Keratinocyte (primary cell): ENCODE data around the gene ASS1. TPM values are rescaled to one million over a fixed set of nuclear protein-coding genes. Genes with fewer than 3 reads are reported as not detected.

Experiments used
- DNase-seq: peaks from one replicate; pipeline ENCODE4 v3.0.0-alpha.2; 2011; ENCODE audit warnings: low read depth, missing footprints, low spot score
- FAIRE-seq: peaks from 2 replicates; lab custom pipeline; 2011; peaks lifted over from hg19 to GRCh38; lab: Jason Lieb, UNC
- H2AFZ ChIP-seq: 2 replicates; pipeline ENCODE4 v1.6.0; 2012; ENCODE audit warnings: low read length, control low read depth, inconsistent platforms; ENCODE audit not compliant: control insufficient read depth
- H3K27ac ChIP-seq: 2 replicates; pipeline ENCODE4 v1.5.1; 2011; ENCODE audit warnings: low read length; ENCODE audit not compliant: control insufficient read depth, insufficient read depth
- H3K27me3 ChIP-seq: 3 replicates; pipeline ENCODE4 v1.6.0; 2011; ENCODE audit warnings: low read length; ENCODE audit not compliant: control insufficient read depth, insufficient read depth; ENCODE audit errors: extremely low read depth
- H3K36me3 ChIP-seq, 2 experiments: 2 replicates in 1 of 2; 3 replicates in 1 of 2; pipeline ENCODE4 v1.5.1; 2011; ENCODE audit warnings: low read length in 2 of 2, mild to moderate bottlenecking in 1 of 2; ENCODE audit not compliant: control insufficient read depth in 2 of 2, insufficient read depth in 2 of 2; ENCODE audit errors: extremely low read depth in 1 of 2
- H3K4me1 ChIP-seq: 3 replicates; pipeline ENCODE4 v1.5.1; 2011; ENCODE audit warnings: low read length; ENCODE audit not compliant: control insufficient read depth, insufficient read depth; ENCODE audit errors: extremely low read depth
- H3K4me2 ChIP-seq: 3 replicates; pipeline ENCODE4 v1.6.0; 2011; ENCODE audit warnings: low read depth, low read length; ENCODE audit not compliant: control insufficient read depth, insufficient read depth; ENCODE audit errors: extremely low read depth
- H3K4me3 ChIP-seq, 3 experiments: fragments of 200-600 bp in 1 of 3; sonication (generic) in 1 of 3; 2 replicates in 2 of 3; 3 replicates in 1 of 3; pipeline ENCODE4 v1.5.1; 2011 to 2016; ENCODE audit warnings: low read length in 3 of 3, mild to moderate bottlenecking in 3 of 3, control low read depth in 2 of 3, inconsistent platforms in 1 of 3, low read depth in 1 of 3, mixed read lengths in 1 of 3, mixed run types in 1 of 3, moderate library complexity in 1 of 3; ENCODE audit not compliant: control insufficient read depth in 2 of 3, insufficient read depth in 2 of 3; ENCODE audit errors: extremely low read depth in 1 of 3
- H3K79me2 ChIP-seq: 2 replicates; pipeline ENCODE4 v1.6.0; 2012; ENCODE audit warnings: low read length; ENCODE audit not compliant: control insufficient read depth, insufficient read depth
- H3K9ac ChIP-seq: 3 replicates; pipeline ENCODE4 v1.6.0; 2011; ENCODE audit warnings: low read length; ENCODE audit not compliant: control insufficient read depth, insufficient read depth; ENCODE audit errors: extremely low read depth
- H3K9me1 ChIP-seq: 3 replicates; pipeline ENCODE4 v1.6.0; 2011; ENCODE audit warnings: low read length; ENCODE audit not compliant: control insufficient read depth, insufficient read depth; ENCODE audit errors: extremely low read depth
- H3K9me3 ChIP-seq: 2 replicates; pipeline ENCODE4 v1.5.1; 2012; ENCODE audit warnings: low read depth, low read length; ENCODE audit not compliant: control insufficient read depth
- H4K20me1 ChIP-seq: 3 replicates; pipeline ENCODE4 v1.6.0; 2011; ENCODE audit warnings: low read length; ENCODE audit not compliant: control insufficient read depth, insufficient read depth; ENCODE audit errors: extremely low read depth
- CTCF ChIP-seq, 3 experiments: IDR thresholded peaks in 1 of 3; conservative IDR thresholded peaks in 1 of 3; optimal IDR thresholded peaks in 1 of 3; 2 replicates in 2 of 3; 3 replicates in 1 of 3; pipeline versions ENCODE3 to v1.5.1; 2011; ENCODE audit warnings: low read length in 3 of 3, mild to moderate bottlenecking in 3 of 3, moderate library complexity in 2 of 3, control low read depth in 1 of 3, inconsistent platforms in 1 of 3; ENCODE audit not compliant: insufficient read depth in 2 of 3; ENCODE audit errors: extremely low read depth in 1 of 3
- EZH2 ChIP-seq: IDR thresholded peaks from one replicate; pipeline ENCODE4 v1.6.1; 2012; ENCODE audit warnings: inconsistent platforms, mild to moderate bottlenecking, low read length, moderate library complexity
- dilution Hi-C: fragments of 300-500 bp; cut with MboI; formaldehyde crosslinking; loops from one replicate; pipeline ENCODE4 v1.7.0; 2020; ENCODE audit warnings: low sequenced_read_pairs; ENCODE audit not compliant: extremely low pct_ligation_motif_present
- polyA plus RNA-seq, 5 experiments: library from polyadenylated mRNA; depleted of rRNA in 3 of 5; stranded (reverse) in 3 of 5; stranded (forward) in 1 of 5; unstranded in 1 of 5; fragments of >200 nt; gene quantifications; 1 replicate in 1 of 5; 2 replicates in 3 of 5; 3 replicates in 1 of 5; pipeline versions ENCODE4 v1.2.1 to v1.2.3, GENCODE V29; 2011 to 2012; ENCODE audit warnings: missing spikeins in 2 of 5, low read depth in 1 of 5, low replicate concordance in 1 of 5

Gene ASS1
- polyA plus RNA-seq, 1 donor (not counting 4 experiments of a cell fraction or from before 2014, with no cell fraction given): 52.4 TPM

GRCh38 chr9:130539420-130540223 lies 94.9 kb downstream of the ASS1 start:
- peak overlapping the region; percentile 8 for H2AFZ ChIP-seq
- H3K36me3 ChIP-seq: no peaks in the 10 kb centered on the region
- H3K4me2 ChIP-seq: peak overlapping the region; percentile 68
- dilution Hi-C loops: no loop called here
- no peaks in the 10 kb centered on the region for H3K9me3 ChIP-seq
- TF ChIP-seq CTCF (optimal IDR thresholded peaks at IDR 0.05 in 1 of 3, IDR thresholded peaks at IDR 0.05 in 1 of 3, conservative IDR thresholded peaks at IDR 0.05 in 1 of 3; ENCODE audit: extremely low read depth in 1 of 3, insufficient read depth in 2 of 3, low read length in 3 of 3): peak in 1 of 3 experiments; percentile 43
- no peak for TF ChIP-seq EZH2
- no peaks in the 10 kb centered on the region for H3K9me1 ChIP-seq
- peaks cover 49% of the 10 kb centered on the region for H3K4me1 ChIP-seq
- H3K9ac ChIP-seq: peak overlapping the region; percentile 14
- DNase-seq (peak; percentile 79), FAIRE-seq (peak; percentile 61)
- peak overlapping the region; percentile 57 for H3K27ac ChIP-seq
- H3K27me3 ChIP-seq: no peaks in the 10 kb centered on the region
- peak overlapping the region in 1 of 3 experiments; percentile 1 for H3K4me3 ChIP-seq
- no peaks in the 10 kb centered on the region for H3K79me2 ChIP-seq
- H4K20me1 ChIP-seq: no peaks in the 10 kb centered on the region

- Histone ChIP-seq H3K27ac (no peak overlapping the region), H3K9me3 (no peaks in the 10 kb centered on the region), H3K4me1 (peaks cover 43% of the 10 kb centered on the region), H2AFZ (no peak overlapping the region), H3K27me3 (no peaks in the 10 kb centered on the region), H3K4me3 (no peak overlapping the region), H3K4me2 (no peak overlapping the region), H3K79me2 (no peaks in the 10 kb centered on the region), H3K36me3 (no peaks in the 10 kb centered on the region), H4K20me1 (no peaks in the 10 kb centered on the region), H3K9ac (no peak overlapping the region), H3K9me1 (no peaks in the 10 kb centered on the region)
- no peak for FAIRE-seq
- DNase-seq: no peak
- TF ChIP-seq EZH2: no peak
- TF ChIP-seq CTCF (optimal IDR thresholded peaks at IDR 0.05 in 1 of 3, IDR thresholded peaks at IDR 0.05 in 1 of 3, conservative IDR thresholded peaks at IDR 0.05 in 1 of 3; ENCODE audit: extremely low read depth in 1 of 3, insufficient read depth in 2 of 3, low read length in 3 of 3): no peak
- dilution Hi-C loops: no loop called here
Observed at GRCh38 chr9:130541533-130541932, 96.8 kb downstream of the ASS1 start.
